A549 (cell line): ENCODE measurements around the gene TOM1L2.

ENCODE experiments used
- CBX2 ChIP-seq: fragments of 200-600 bp; sonication (generic); IDR thresholded peaks from 2 replicates; pipeline ENCODE4 v1.6.1; 2016; ENCODE audit warnings: low read depth, mild to moderate bottlenecking, borderline replicate concordance
- CEBPB ChIP-seq, 2 experiments: fragments of >200 bp in 1 of 2; sonication (Bioruptor Twin) in 1 of 2; formaldehyde crosslinking in 1 of 2; IDR thresholded peaks; 2 replicates each; pipeline ENCODE4 v1.6.1; 2012 to 2016
- HOXA7 ChIP-seq: fragments of 250-450 bp; sonication (Bioruptor Pico); IDR thresholded peaks from 2 replicates; pipeline ENCODE4 v1.5.0; 2020; ENCODE audit warnings: mild to moderate bottlenecking, moderate library complexity
- PHF8 ChIP-seq: fragments of 200-600 bp; sonication (generic); IDR thresholded peaks from 2 replicates; pipeline ENCODE4 v1.6.1; 2016; ENCODE audit warnings: low read depth, mild to moderate bottlenecking, antibody characterized with exemption, moderate library complexity, borderline replicate concordance
- RFX5 ChIP-seq: fragments of 450-650 bp; IDR thresholded peaks from 2 replicates; pipeline ENCODE4 v1.7.1; 2014; ENCODE audit warnings: antibody characterized with exemption, mild to moderate bottlenecking, moderate library complexity
- SMC3 ChIP-seq: fragments of >200 bp; sonication (Bioruptor Twin); formaldehyde crosslinking; IDR thresholded peaks from 3 replicates; pipeline ENCODE4 v1.6.1; 2018; ENCODE audit warnings: inconsistent platforms
- TF ChIP-seq, protein P1 (sequence below): fragments of >200 bp; sonication (Bioruptor Twin); formaldehyde crosslinking; IDR thresholded peaks from 3 replicates; pipeline ENCODE4 v1.5.1; 2016

DNA sequence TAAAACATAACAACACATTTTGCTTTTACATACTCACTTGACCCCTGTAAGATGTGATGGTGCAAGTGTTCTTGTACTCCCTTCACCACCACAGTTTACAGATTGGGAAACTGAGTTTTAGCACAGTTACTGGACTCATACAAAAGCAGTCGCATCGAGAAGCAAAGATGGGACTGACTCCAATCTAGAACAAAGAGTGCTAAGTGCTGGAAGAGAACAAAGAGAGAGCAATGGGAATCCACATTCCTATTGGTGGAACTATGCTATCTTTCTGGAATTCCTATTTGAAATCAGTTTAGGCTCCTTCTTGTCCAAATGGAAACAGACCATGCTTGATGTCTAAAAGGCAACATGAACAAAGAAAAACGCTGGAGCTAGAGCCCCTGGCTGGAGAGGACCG, 9.1 kb downstream of the TOM1L2 start:
- no peak for TF ChIP-seq PHF8
- no peak for TF ChIP-seq HOXA7 (CRISPR knock-in tag)
- TF ChIP-seq, protein P1, sequence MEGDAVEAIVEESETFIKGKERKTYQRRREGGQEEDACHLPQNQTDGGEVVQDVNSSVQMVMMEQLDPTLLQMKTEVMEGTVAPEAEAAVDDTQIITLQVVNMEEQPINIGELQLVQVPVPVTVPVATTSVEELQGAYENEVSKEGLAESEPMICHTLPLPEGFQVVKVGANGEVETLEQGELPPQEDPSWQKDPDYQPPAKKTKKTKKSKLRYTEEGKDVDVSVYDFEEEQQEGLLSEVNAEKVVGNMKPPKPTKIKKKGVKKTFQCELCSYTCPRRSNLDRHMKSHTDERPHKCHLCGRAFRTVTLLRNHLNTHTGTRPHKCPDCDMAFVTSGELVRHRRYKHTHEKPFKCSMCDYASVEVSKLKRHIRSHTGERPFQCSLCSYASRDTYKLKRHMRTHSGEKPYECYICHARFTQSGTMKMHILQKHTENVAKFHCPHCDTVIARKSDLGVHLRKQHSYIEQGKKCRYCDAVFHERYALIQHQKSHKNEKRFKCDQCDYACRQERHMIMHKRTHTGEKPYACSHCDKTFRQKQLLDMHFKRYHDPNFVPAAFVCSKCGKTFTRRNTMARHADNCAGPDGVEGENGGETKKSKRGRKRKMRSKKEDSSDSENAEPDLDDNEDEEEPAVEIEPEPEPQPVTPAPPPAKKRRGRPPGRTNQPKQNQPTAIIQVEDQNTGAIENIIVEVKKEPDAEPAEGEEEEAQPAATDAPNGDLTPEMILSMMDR = no peak
- no peak for TF ChIP-seq CBX2
- no peak for TF ChIP-seq SMC3
- TF ChIP-seq RFX5 = no peak
- no peak for TF ChIP-seq CEBPB (IDR thresholded peaks at IDR 0.05)
